Spleen (tissue), 11 donors: ENCODE measurements around the gene MAP2K3. TPM values are rescaled to one million over a fixed set of nuclear protein-coding genes. Genes with fewer than 3 reads are reported as not detected.

ENCODE experiments used
- DNase-seq: peaks from one replicate; pipeline ENCODE4 v3.0.0-alpha.2; 2020
- H3K27ac ChIP-seq, 8 donors: fragments of 200-600 bp; sonication (generic) in 7 of 8; 1 replicate in 4 of 8; 2 replicates in 4 of 8; pipeline versions ENCODE4 v1.5.0 to v1.8.0; 2016 to 2021; ENCODE audit warnings: inconsistent platforms in 4 of 8, mild to moderate bottlenecking in 4 of 8, moderate library complexity in 1 of 8
- H3K27me3 ChIP-seq, 7 donors: fragments of 200-600 bp; sonication (generic) in 6 of 7; replicated peaks in 1 of 7; 1 replicate in 4 of 7; 2 replicates in 3 of 7; pipeline versions ENCODE4 v1.5.0 to v1.8.0; 2016 to 2021; ENCODE audit warnings: inconsistent platforms in 3 of 7, mild to moderate bottlenecking in 1 of 7
- H3K36me3 ChIP-seq, 6 donors: fragments of 200-600 bp; sonication (generic) in 5 of 6; 1 replicate in 4 of 6; 2 replicates in 2 of 6; pipeline versions ENCODE4 v1.5.0 to v1.8.0; 2016 to 2021; ENCODE audit warnings: inconsistent platforms in 2 of 6
- H3K4me1 ChIP-seq, 6 donors: fragments of 200-600 bp; sonication (generic) in 5 of 6; 1 replicate in 3 of 6; 2 replicates in 3 of 6; pipeline versions ENCODE4 v1.5.0 to v1.8.0; 2016 to 2021; ENCODE audit warnings: inconsistent platforms in 3 of 6
- H3K4me3 ChIP-seq, 8 donors: fragments of 200-600 bp; sonication (generic) in 7 of 8; 1 replicate in 4 of 8; 2 replicates in 4 of 8; pipeline versions ENCODE4 v1.5.0 to v1.8.0; 2016 to 2021; ENCODE audit warnings: inconsistent platforms in 4 of 8, mild to moderate bottlenecking in 4 of 8, moderate library complexity in 2 of 8
- H3K9me3 ChIP-seq, 8 donors: fragments of 200-600 bp; sonication (generic) in 7 of 8; 1 replicate in 4 of 8; 2 replicates in 4 of 8; pipeline versions ENCODE4 v1.5.0 to v1.8.0; 2016 to 2021; ENCODE audit warnings: inconsistent platforms in 4 of 8
- CTCF ChIP-seq, 11 experiments: fragments of 200-600 bp in 7 of 11; fragments of 450-650 bp in 4 of 11; sonication (generic) in 4 of 11; IDR thresholded peaks in 8 of 11; conservative IDR thresholded peaks in 3 of 11; 1 replicate in 7 of 11; 2 replicates in 4 of 11; pipeline versions ENCODE4 v1.4.0 to v1.8.0; 2016 to 2021; ENCODE audit warnings: antibody characterized with exemption in 11 of 11, inconsistent platforms in 4 of 11, mild to moderate bottlenecking in 1 of 11
- POLR2A ChIP-seq, 3 donors: fragments of 450-650 bp; IDR thresholded peaks; one replicate each; pipeline ENCODE4 v1.5.1; 2017; ENCODE audit warnings: antibody characterized with exemption in 3 of 3, mild to moderate bottlenecking in 1 of 3
- POLR2AphosphoS5 ChIP-seq, 3 donors: sonication (generic); formaldehyde crosslinking; IDR thresholded peaks; one replicate each; pipeline ENCODE4 v1.5.1; 2017; ENCODE audit warnings: antibody characterized with exemption in 3 of 3
- WGBS, 5 donors: extraction: QIAGEN DNeasy Blood & Tissue Kit in 3 of 5; methylation state at CpG; one replicate each; pipeline versions ENCODE4 v1.1.5 to v1.1.7; 2013 to 2018; 5-methylcytosine and 5-hydroxymethylcytosine counted together
- intact Hi-C: fragments of 100-400 bp; cut with DNase I; formaldehyde crosslinking; loops from one replicate; pipeline ENCODE4 v1.15.0; 2023; ENCODE audit warnings: low total_unique reads
- polyA plus RNA-seq, 3 donors: library from polyadenylated mRNA; stranded (reverse); fragments of 200-250 nt; gene quantifications; one replicate each; pipeline ENCODE4 v1.2.1, GENCODE V29; 2013
- total RNA-seq, 7 donors: library from RNA; depleted of rRNA in 3 of 7; stranded (reverse); fragments of >200 nt in 3 of 7; fragmentation: NEBNext Ultra II Directional in 4 of 7; extraction: Animal tissue kit (Norgen Biotek cat#: 25700) in 4 of 7; gene quantifications; one replicate each; pipeline versions ENCODE4 v1.1.0 to v1.2.1, GENCODE V29; 2016 to 2021
- donor health status: healthy with polysubstance abuse.
- donor health status: DM: no; HTN: no; CAD: no; lungs with moderate emphysema.
- donor health status: DM: no; HTN: no; CAD: no.
- donor health status: Bipolar disorder and iron deficiency.
- donor health status: healthy.
- donor health status: DM: no; HTN: no; CAD: no.
- donor health status: DM: yes; HTN: yes; CAD: no.

Gene MAP2K3
- total and polyA plus RNA-seq, 10 donors: 31.7 to 121 (median 62.5) TPM

GRCh38 chr17:21240369-21241055 lies 44.0 kb upstream of the MAP2K3 start:
- no peaks in the 10 kb centered on the region for H3K9me3 ChIP-seq
- intact Hi-C loops: no loop called here
- no peaks in the 10 kb centered on the region for H3K27me3 ChIP-seq
- H3K4me3 ChIP-seq: no peak overlapping the region
- WGBS, 5 donors: 77 to 89% (median 86%) methylated on average over 18 to 25 of the region's 25 CpGs
- no peak for DNase-seq
- no peak for TF ChIP-seq CTCF (IDR thresholded peaks at IDR 0.05 in 8 of 11, conservative IDR thresholded peaks at IDR 0.05 in 3 of 11)
- no peak for TF ChIP-seq POLR2A (IDR thresholded peaks at IDR 0.05)
- peak in 1 of 3 donors; percentile 27 for TF ChIP-seq POLR2AphosphoS5 (IDR thresholded peaks at IDR 0.05)
- H3K27ac ChIP-seq: no peak overlapping the region
- peaks cover 0 to 4% (median 0%) of the 10 kb centered on the region in 6 donors for H3K4me1 ChIP-seq
- H3K36me3 ChIP-seq: peaks cover 0 to 46% (median 11%) of the 10 kb centered on the region in 6 donors

GRCh38 chr17:21241564-21241963 lies 42.9 kb upstream of the MAP2K3 start:
- H3K9me3 ChIP-seq: no peaks in the 10 kb centered on the region
- H3K4me1 ChIP-seq: peaks cover 0 to 10% (median 0%) of the 10 kb centered on the region in 6 donors
- H3K4me3 ChIP-seq: no peak overlapping the region
- no peaks in the 10 kb centered on the region for H3K27me3 ChIP-seq
- DNase-seq: no peak
- intact Hi-C loops: no loop called here
- no peak overlapping the region for H3K27ac ChIP-seq
- 79 to 95% (median 83%) methylated on average over 9 to 11 of the region's 11 CpGs for WGBS, 5 donors
- peaks cover 0 to 46% (median 11%) of the 10 kb centered on the region in 6 donors for H3K36me3 ChIP-seq
- TF ChIP-seq CTCF (IDR thresholded peaks at IDR 0.05 in 8 of 11, conservative IDR thresholded peaks at IDR 0.05 in 3 of 11) (no peak), POLR2AphosphoS5 (IDR thresholded peaks at IDR 0.05) (peak in 1 of 3 donors; percentile 18), POLR2A (IDR thresholded peaks at IDR 0.05) (no peak)

GRCh38 chr17:21242026-21242697 lies 42.3 kb upstream of the MAP2K3 start:
- no peak for DNase-seq
- Histone ChIP-seq H3K9me3 (no peaks in the 10 kb centered on the region), H3K27me3 (no peaks in the 10 kb centered on the region), H3K27ac (no peak overlapping the region), H3K4me1 (peaks cover 0 to 10% (median 0%) of the 10 kb centered on the region in 6 donors), H3K4me3 (no peak overlapping the region), H3K36me3 (peaks cover 0 to 50% (median 11%) of the 10 kb centered on the region in 6 donors)
- TF ChIP-seq POLR2A (IDR thresholded peaks at IDR 0.05) (no peak), POLR2AphosphoS5 (IDR thresholded peaks at IDR 0.05) (peak in 1 of 3 donors; percentile 3)
- intact Hi-C loops: no loop called here
- 72 to 88% (median 82%) methylated on average over 8 to 11 of the region's 11 CpGs for WGBS, 5 donors

- peaks cover 0 to 10% (median 0%) of the 10 kb centered on the region in 6 donors for H3K4me1 ChIP-seq
- 81 to 90% (median 89%) methylated on average over 16 to 26 of the region's 26 CpGs for WGBS, 5 donors
- no peaks in the 10 kb centered on the region for H3K27me3 ChIP-seq
- no peak overlapping the region for H3K4me3 ChIP-seq
- no peak overlapping the region for H3K27ac ChIP-seq
- TF ChIP-seq POLR2AphosphoS5 (IDR thresholded peaks at IDR 0.05) (no peak), CTCF (IDR thresholded peaks at IDR 0.05 in 8 of 11, conservative IDR thresholded peaks at IDR 0.05 in 3 of 11) (no peak), POLR2A (IDR thresholded peaks at IDR 0.05) (no peak)
- intact Hi-C loops: no loop called here
- no peak for DNase-seq
- peaks cover 0 to 52% (median 11%) of the 10 kb centered on the region in 6 donors for H3K36me3 ChIP-seq
- no peaks in the 10 kb centered on the region for H3K9me3 ChIP-seq
Observed at GRCh38 chr17:21242780-21243515, 41.6 kb upstream of the MAP2K3 start.
